Cardiac septum (tissue), 1 donor: Measurements from ENCODE around the gene NKD1. TPM values are rescaled to one million over a fixed set of nuclear protein-coding genes. Genes with fewer than 3 reads are reported as not detected.

Experiments
- DNase-seq: peaks from one replicate; pipeline ENCODE4 v3.0.0-alpha.2; 2020; ENCODE audit warnings: low spot score
- intact Hi-C: fragments of 100-400 bp; cut with DNase I; formaldehyde crosslinking; loops from one replicate; pipeline ENCODE4 v1.14.0; 2022
- total RNA-seq: library from RNA; stranded (reverse); fragmentation: NEBNext Ultra II Directional; extraction: Animal tissue kit (Norgen Biotek cat#: 25700); gene quantifications from one replicate; pipeline ENCODE4 v1.2.1, GENCODE V29; 2021
- donor health status: DM: no; HTN: no; CAD: no.

Gene NKD1
- total RNA-seq, 1 donor from 2014 or later = 0.40 TPM

GRCh38 chr16:50695017-50696000 lies 147.1 kb downstream of the NKD1 start:
- intact Hi-C loops = no loop called here
- no peak for DNase-seq

DNA sequence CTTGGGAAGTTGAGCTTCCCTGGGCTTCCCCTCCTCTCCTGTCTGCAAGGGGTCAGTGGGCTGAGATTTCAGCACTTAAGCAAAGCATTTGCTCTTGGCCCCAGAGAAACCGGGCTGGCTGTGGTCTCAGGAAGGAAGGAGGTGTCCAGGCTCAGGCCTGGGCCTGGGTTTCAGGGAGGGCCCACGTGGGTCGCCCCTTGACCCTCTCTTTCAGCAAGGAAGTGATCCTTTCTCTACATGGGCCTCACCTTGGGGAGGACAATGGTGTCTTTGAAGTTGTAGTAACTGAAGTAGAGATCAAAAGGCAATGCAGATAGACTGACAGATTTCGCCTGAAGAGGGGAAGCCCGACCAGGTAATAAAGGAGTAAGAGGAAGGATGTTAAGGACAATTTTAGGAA lies 147.9 kb downstream of the NKD1 start:
- intact Hi-C loops = no loop called here

GRCh38 chr16:50696575-50697420 lies 148.6 kb downstream of the NKD1 start:
- intact Hi-C loops = no loop called here
- peak; percentile 93 for DNase-seq

More for the DNA sequence above, 147.9 kb downstream of the NKD1 start:
- no peak for DNase-seq

- no peak for DNase-seq
- intact Hi-C loops = no loop called here
Measured at GRCh38 chr16:50697421-50697715, 149.2 kb downstream of the NKD1 start.

GRCh38 chr16:50697881-50698767 lies 149.9 kb downstream of the NKD1 start:
- DNase-seq = peak; percentile 82
- intact Hi-C loops = no loop called here

Other genes with a start within 250 kb of the NKD1 start
- gene BRD7, start 179.4 kb upstream of the NKD1 start, total RNA-seq = 53.4 TPM
- 0.75 TPM for gene SNX20, start 132.9 kb downstream of the NKD1 start, total RNA-seq
- 0.40 TPM for gene NOD2, start 145.2 kb downstream of the NKD1 start, total RNA-seq
- 39.5 TPM for gene CYLD, start 193.7 kb downstream of the NKD1 start, total RNA-seq